Neural cell (in vitro differentiated cells): Measurements from ENCODE around the gene FLT1. TPM values are rescaled to one million over a fixed set of nuclear protein-coding genes. Genes with fewer than 3 reads are reported as not detected.

Experiments
- H2AFZ ChIP-seq: fragments of 200-600, 300-800 bp; sonication (generic), shearing (Covaris generic); 2 replicates; pipeline ENCODE4 v1.6.0; 2014; ENCODE audit warnings: low read depth, mild to moderate bottlenecking, antibody characterized with exemption, low read length, moderate library complexity
- H3F3A ChIP-seq: fragments of 200-600 bp; shearing (Covaris generic); 2 replicates; pipeline ENCODE4 v1.6.1; 2016; ENCODE audit warnings: mild to moderate bottlenecking, moderate library complexity, mixed read lengths, antibody characterized with exemption, low read length; ENCODE audit not compliant: insufficient read depth, poor library complexity, severe bottlenecking
- H3K27ac ChIP-seq: fragments of 200-600, 300-800 bp; sonication (generic), shearing (Covaris generic); 2 replicates; pipeline ENCODE4 v1.5.1; 2014; ENCODE audit warnings: mild to moderate bottlenecking, low read length, moderate library complexity
- H3K27me3 ChIP-seq: fragments of 300-800, 200-600 bp; sonication (generic), shearing (Covaris generic); 2 replicates; pipeline ENCODE4 v1.6.0; 2014; ENCODE audit warnings: mild to moderate bottlenecking, low read depth, low read length, moderate library complexity; ENCODE audit not compliant: insufficient read depth
- H3K36me3 ChIP-seq: fragments of 300-800, 200-600 bp; sonication (generic), shearing (Covaris generic); 2 replicates; pipeline ENCODE4 v1.5.1; 2014; ENCODE audit warnings: mild to moderate bottlenecking, antibody characterized with exemption, low read length, moderate library complexity; ENCODE audit not compliant: insufficient read depth
- H3K4me2 ChIP-seq: fragments of 300-800, 200-600 bp; sonication (generic), shearing (Covaris generic); 2 replicates; pipeline ENCODE4 v1.6.0; 2014; ENCODE audit warnings: mild to moderate bottlenecking, low read length
- H3K4me3 ChIP-seq: fragments of 300-800, 200-600 bp; sonication (generic), shearing (Covaris generic); 2 replicates; pipeline ENCODE4 v1.5.1; 2014; ENCODE audit warnings: mild to moderate bottlenecking, low read length, moderate library complexity
- H3K79me2 ChIP-seq: fragments of 200-600 bp; shearing (Covaris generic); replicated peaks from 2 replicates; pipeline ENCODE4 v1.6.0; 2014; ENCODE audit warnings: mild to moderate bottlenecking, low read length, moderate library complexity; ENCODE audit not compliant: insufficient read depth
- H3K9ac ChIP-seq: fragments of 300-800, 200-600 bp; sonication (generic), shearing (Covaris generic); 2 replicates; pipeline ENCODE4 v1.6.1; 2016; ENCODE audit warnings: mild to moderate bottlenecking, low read length, mixed read lengths
- H3K9me2 ChIP-seq: fragments of 200-600 bp; shearing (Covaris generic); 2 replicates; pipeline ENCODE4 v1.6.1; 2016; ENCODE audit warnings: mild to moderate bottlenecking, low read length, mixed read lengths; ENCODE audit not compliant: insufficient read depth
- H3K9me3 ChIP-seq: fragments of 200-600, 300-800 bp; sonication (generic), shearing (Covaris generic); 2 replicates; pipeline ENCODE4 v1.6.1; 2016; ENCODE audit warnings: mild to moderate bottlenecking, mixed run types, low read length, moderate library complexity, mixed read lengths
- H4K20me1 ChIP-seq: fragments of 200-600 bp; shearing (Covaris generic); 2 replicates; pipeline ENCODE4 v1.6.1; 2016; ENCODE audit warnings: mild to moderate bottlenecking, mixed run types; ENCODE audit not compliant: insufficient read depth
- CTCF ChIP-seq: fragments of 450-650 bp; IDR thresholded peaks from 2 replicates; pipeline ENCODE4 v1.5.1; 2014; ENCODE audit warnings: antibody characterized with exemption, mild to moderate bottlenecking, moderate library complexity; ENCODE audit not compliant: poor library complexity, severe bottlenecking
- EP300 ChIP-seq: fragments of 450-650 bp; conservative IDR thresholded peaks from 2 replicates; pipeline ENCODE4 v1.6.1; 2014; ENCODE audit warnings: antibody characterized with exemption, mild to moderate bottlenecking, moderate library complexity; ENCODE audit not compliant: poor library complexity, severe bottlenecking
- EZH2 ChIP-seq: fragments of 200-600, 300-800 bp; shearing (Covaris generic), sonication (generic); IDR thresholded peaks from 2 replicates; pipeline ENCODE4 v1.6.1; 2014; ENCODE audit warnings: antibody characterized with exemption, low read length, borderline replicate concordance, mild to moderate bottlenecking; ENCODE audit not compliant: insufficient read depth, poor library complexity, severe bottlenecking
- MXI1 ChIP-seq: fragments of 450-650 bp; conservative IDR thresholded peaks from 2 replicates; pipeline ENCODE4 v1.6.1; 2014; ENCODE audit warnings: antibody characterized with exemption, mild to moderate bottlenecking; ENCODE audit not compliant: poor library complexity, severe bottlenecking
- POLR2AphosphoS5 ChIP-seq: IDR thresholded peaks from 2 replicates; pipeline ENCODE4 v1.6.1; 2012
- RAD21 ChIP-seq: fragments of 450-650 bp; conservative IDR thresholded peaks from 2 replicates; pipeline ENCODE4 v1.6.1; 2014; ENCODE audit warnings: antibody characterized with exemption, mild to moderate bottlenecking, moderate library complexity
- REST ChIP-seq: IDR thresholded peaks from 2 replicates; pipeline ENCODE4 v1.6.1; 2012; ENCODE audit warnings: borderline replicate concordance
- SMC3 ChIP-seq: fragments of 450-650 bp; conservative IDR thresholded peaks from 2 replicates; pipeline ENCODE4 v1.6.1; 2014; ENCODE audit warnings: antibody characterized with exemption, mild to moderate bottlenecking, moderate library complexity; ENCODE audit not compliant: poor library complexity
- TAF1 ChIP-seq: IDR thresholded peaks from 2 replicates; pipeline ENCODE4 v1.6.1; 2012; ENCODE audit warnings: low read depth
- polyA plus RNA-seq: library from polyadenylated mRNA; depleted of rRNA; stranded (reverse); fragments of >200 nt; gene quantifications from 2 replicates; pipeline ENCODE4 v1.2.3, GENCODE V29; 2014

Gene FLT1
- polyA plus RNA-seq, 1 donor from 2014 or later, result not detected

GRCh38 chr13:28534801-28535200 lies 39.9 kb upstream of the FLT1 start:
- Histone ChIP-seq H3K27ac (no peak overlapping the region), H2AFZ (no peak overlapping the region), H3K79me2 (no peaks in the 10 kb centered on the region), H3K36me3 (no peaks in the 10 kb centered on the region), H3K9ac (no peak overlapping the region), H3K27me3 (peaks cover 50% of the 10 kb centered on the region), H3F3A (no peaks in the 10 kb centered on the region), H3K9me3 (no peaks in the 10 kb centered on the region), H4K20me1 (no peaks in the 10 kb centered on the region), H3K4me2 (no peak overlapping the region), H3K4me3 (no peak overlapping the region), H3K9me2 (no peaks in the 10 kb centered on the region)
- TF ChIP-seq CTCF, result no peak
- TF ChIP-seq SMC3, result no peak
- no peak for TF ChIP-seq POLR2AphosphoS5
- no peak for TF ChIP-seq EP300
- TF ChIP-seq REST, result no peak
- no peak for TF ChIP-seq TAF1
- TF ChIP-seq MXI1, result no peak
- no peak for TF ChIP-seq RAD21
- no peak for TF ChIP-seq EZH2

GRCh38 chr13:28534210-28534609 lies 39.3 kb upstream of the FLT1 start:
- TF ChIP-seq MXI1, result no peak
- TF ChIP-seq POLR2AphosphoS5, result no peak
- TF ChIP-seq SMC3, result no peak
- TF ChIP-seq TAF1, result no peak
- TF ChIP-seq REST, result no peak
- no peak for TF ChIP-seq EP300
- no peak for TF ChIP-seq RAD21
- TF ChIP-seq CTCF, result no peak
- TF ChIP-seq EZH2, result no peak
- no peak overlapping the region for H2AFZ ChIP-seq

More at GRCh38 chr13:28534210-28534609, 39.3 kb upstream of the FLT1 start:
- Histone ChIP-seq H3K9me2 (no peaks in the 10 kb centered on the region), H3K79me2 (no peaks in the 10 kb centered on the region), H3K36me3 (no peaks in the 10 kb centered on the region), H3K9me3 (no peaks in the 10 kb centered on the region), H4K20me1 (no peaks in the 10 kb centered on the region), H3K27ac (no peak overlapping the region), H3K4me2 (no peak overlapping the region), H3F3A (no peaks in the 10 kb centered on the region), H3K27me3 (peaks cover 53% of the 10 kb centered on the region), H3K4me3 (no peak overlapping the region), H3K9ac (no peak overlapping the region)
